DND-41 (cell line): Measurements from ENCODE around the gene RAD51B.

Experiments used
- ATAC-seq: fragments of 200-7000 bp; cut with Tn5 transposase; 3 replicates; pipeline ENCODE4 v1.9.1; 2021; ENCODE audit warnings: low read depth; ENCODE audit not compliant: insufficient read depth
- DNase-seq: peaks from one replicate; pipeline ENCODE4 v3.0.0-alpha.2; 2020
- H2AFZ ChIP-seq: 2 replicates; pipeline ENCODE4 v1.6.0; 2012; ENCODE audit warnings: low read depth, low read length
- H3K27ac ChIP-seq: 2 replicates; pipeline ENCODE4 v1.5.1; 2012; ENCODE audit warnings: low read length, inconsistent platforms
- H3K27me3 ChIP-seq: fragments of 200-600 bp; sonication (generic); 2 replicates; pipeline ENCODE4 v1.6.0; 2012; ENCODE audit warnings: low read length, mild to moderate bottlenecking, inconsistent platforms; ENCODE audit not compliant: insufficient read depth, poor library complexity
- H3K36me3 ChIP-seq: 2 replicates; pipeline ENCODE4 v1.5.1; 2012; ENCODE audit warnings: low read length, inconsistent platforms; ENCODE audit not compliant: insufficient read depth
- H3K4me1 ChIP-seq: 2 replicates; pipeline ENCODE4 v1.5.1; 2012; ENCODE audit warnings: mild to moderate bottlenecking, low read length; ENCODE audit not compliant: insufficient read depth
- H3K4me2 ChIP-seq: 2 replicates; pipeline ENCODE4 v1.6.0; 2012; ENCODE audit warnings: mild to moderate bottlenecking, moderate library complexity, low read length, inconsistent platforms; ENCODE audit not compliant: insufficient read depth
- H3K4me3 ChIP-seq, 2 experiments: fragments of 200-600 bp in 1 of 2; shearing (Covaris generic) in 1 of 2; 2 replicates each; pipeline ENCODE4 v1.5.1; 2012 to 2016; ENCODE audit warnings: inconsistent platforms in 2 of 2, low read length in 2 of 2, mild to moderate bottlenecking in 2 of 2, low read depth in 1 of 2, moderate library complexity in 1 of 2
- H3K79me2 ChIP-seq: 2 replicates; pipeline ENCODE4 v1.6.0; 2012; ENCODE audit warnings: low read length, inconsistent platforms; ENCODE audit not compliant: insufficient read depth
- H3K9ac ChIP-seq: 2 replicates; pipeline ENCODE4 v1.6.0; 2012; ENCODE audit warnings: low read depth, mild to moderate bottlenecking, inconsistent platforms, low read length, moderate library complexity
- H3K9me3 ChIP-seq: 2 replicates; pipeline ENCODE4 v1.5.1; 2012; ENCODE audit warnings: low read length, moderate library complexity, mild to moderate bottlenecking, inconsistent platforms; ENCODE audit not compliant: insufficient read depth, severe bottlenecking
- H4K20me1 ChIP-seq: 2 replicates; pipeline ENCODE4 v1.6.0; 2012; ENCODE audit warnings: low read length; ENCODE audit not compliant: insufficient read depth
- EZH2 ChIP-seq: IDR thresholded peaks from 3 replicates; pipeline ENCODE4 v1.6.1; 2012; ENCODE audit warnings: borderline replicate concordance, low read depth, mild to moderate bottlenecking, moderate library complexity, low read length, inconsistent platforms; ENCODE audit not compliant: severe bottlenecking
- TF ChIP-seq, protein P1 (sequence below): IDR thresholded peaks from 2 replicates; pipeline ENCODE4 v1.5.1; 2012; ENCODE audit warnings: borderline replicate concordance, low read length, moderate library complexity, mild to moderate bottlenecking; ENCODE audit not compliant: poor library complexity, severe bottlenecking; ENCODE audit errors: extremely low read depth

Gene RAD51B

DNA sequence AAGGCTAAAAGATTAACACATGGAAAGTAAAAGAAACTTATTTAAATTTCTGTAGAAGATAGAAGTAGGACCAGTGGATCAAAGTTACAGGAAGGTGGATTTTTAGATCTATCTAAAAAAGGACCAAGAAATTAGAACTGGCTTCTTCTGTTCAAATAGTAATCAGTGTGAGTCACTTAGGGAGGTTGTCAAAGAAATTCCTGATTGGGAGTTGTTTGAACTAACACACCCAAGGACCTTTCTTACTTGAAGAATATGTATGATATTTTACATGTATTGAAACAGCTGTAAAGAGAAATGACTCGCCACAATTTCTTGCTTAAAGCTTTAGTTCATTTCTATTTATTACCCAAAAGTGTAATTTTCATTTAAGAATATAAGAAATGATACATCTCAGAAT is 256.9 kb downstream of the RAD51B start:
- no peak for ATAC-seq
- TF ChIP-seq EZH2: no peak
- TF ChIP-seq, protein P1, sequence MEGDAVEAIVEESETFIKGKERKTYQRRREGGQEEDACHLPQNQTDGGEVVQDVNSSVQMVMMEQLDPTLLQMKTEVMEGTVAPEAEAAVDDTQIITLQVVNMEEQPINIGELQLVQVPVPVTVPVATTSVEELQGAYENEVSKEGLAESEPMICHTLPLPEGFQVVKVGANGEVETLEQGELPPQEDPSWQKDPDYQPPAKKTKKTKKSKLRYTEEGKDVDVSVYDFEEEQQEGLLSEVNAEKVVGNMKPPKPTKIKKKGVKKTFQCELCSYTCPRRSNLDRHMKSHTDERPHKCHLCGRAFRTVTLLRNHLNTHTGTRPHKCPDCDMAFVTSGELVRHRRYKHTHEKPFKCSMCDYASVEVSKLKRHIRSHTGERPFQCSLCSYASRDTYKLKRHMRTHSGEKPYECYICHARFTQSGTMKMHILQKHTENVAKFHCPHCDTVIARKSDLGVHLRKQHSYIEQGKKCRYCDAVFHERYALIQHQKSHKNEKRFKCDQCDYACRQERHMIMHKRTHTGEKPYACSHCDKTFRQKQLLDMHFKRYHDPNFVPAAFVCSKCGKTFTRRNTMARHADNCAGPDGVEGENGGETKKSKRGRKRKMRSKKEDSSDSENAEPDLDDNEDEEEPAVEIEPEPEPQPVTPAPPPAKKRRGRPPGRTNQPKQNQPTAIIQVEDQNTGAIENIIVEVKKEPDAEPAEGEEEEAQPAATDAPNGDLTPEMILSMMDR: no peak
- Histone ChIP-seq H3K27ac (no peak overlapping the region), H4K20me1 (no peaks in the 10 kb centered on the region), H3K9ac (no peak overlapping the region), H3K79me2 (no peaks in the 10 kb centered on the region), H3K4me2 (no peak overlapping the region), H3K4me3 (no peak overlapping the region), H3K4me1 (no peaks in the 10 kb centered on the region), H3K36me3 (0 out of 2 replicates have a peak, but pooled peaks cover 3% of the 10 kb centered on the region), H3K9me3 (peaks cover 13% of the 10 kb centered on the region), H3K27me3 (no peaks in the 10 kb centered on the region), H2AFZ (no peak overlapping the region)
- DNase-seq: no peak

DNA sequence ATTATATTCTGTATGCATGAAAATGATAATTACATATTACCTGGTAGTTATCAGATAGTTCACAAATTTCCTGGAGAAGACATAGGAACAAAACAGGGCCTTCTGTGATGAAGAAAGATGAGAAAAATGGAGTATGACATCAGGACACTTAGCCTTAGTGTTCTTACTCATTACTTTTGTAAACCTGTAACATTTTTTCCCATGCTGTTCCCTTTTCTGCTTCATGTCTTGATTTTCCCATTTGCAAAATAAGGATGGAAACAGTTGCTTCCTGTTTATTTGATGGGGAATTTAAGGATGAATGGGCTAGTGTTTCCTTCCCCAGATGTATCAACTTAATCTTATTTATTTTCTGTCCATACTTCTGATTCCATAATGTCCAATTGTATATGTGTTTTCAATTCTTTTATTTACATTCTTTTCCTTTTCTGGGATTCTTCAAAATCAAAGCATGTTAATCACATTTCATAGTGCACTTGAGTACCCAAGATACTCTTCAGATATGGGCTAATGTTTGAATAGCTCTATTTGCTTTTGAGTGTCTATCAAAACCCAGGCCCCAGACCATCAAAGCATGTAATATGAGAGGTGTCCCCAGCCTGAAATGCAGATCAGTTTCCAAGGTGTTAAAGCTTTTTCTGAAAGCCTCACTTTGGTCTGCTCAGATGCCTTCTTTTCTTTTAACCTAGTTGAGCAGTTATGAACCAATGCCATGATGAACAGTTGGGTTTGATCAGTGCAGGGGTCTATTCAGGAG is 260.5 kb downstream of the RAD51B start:
- H3K4me2 ChIP-seq: no peak overlapping the region
- H3K4me1 ChIP-seq: no peaks in the 10 kb centered on the region
- DNase-seq (no peak), ATAC-seq (no peak)
- no peak overlapping the region for H3K4me3 ChIP-seq
- no peaks in the 10 kb centered on the region for H3K79me2 ChIP-seq
- TF ChIP-seq EZH2: no peak
- TF ChIP-seq, protein P1: no peak
- no peak overlapping the region for H2AFZ ChIP-seq
- no peaks in the 10 kb centered on the region for H3K36me3 ChIP-seq
- no peaks in the 10 kb centered on the region for H3K27me3 ChIP-seq
- H3K27ac ChIP-seq: no peak overlapping the region
- no peaks in the 10 kb centered on the region for H3K9me3 ChIP-seq
- no peaks in the 10 kb centered on the region for H4K20me1 ChIP-seq
- H3K9ac ChIP-seq: no peak overlapping the region

DNA sequence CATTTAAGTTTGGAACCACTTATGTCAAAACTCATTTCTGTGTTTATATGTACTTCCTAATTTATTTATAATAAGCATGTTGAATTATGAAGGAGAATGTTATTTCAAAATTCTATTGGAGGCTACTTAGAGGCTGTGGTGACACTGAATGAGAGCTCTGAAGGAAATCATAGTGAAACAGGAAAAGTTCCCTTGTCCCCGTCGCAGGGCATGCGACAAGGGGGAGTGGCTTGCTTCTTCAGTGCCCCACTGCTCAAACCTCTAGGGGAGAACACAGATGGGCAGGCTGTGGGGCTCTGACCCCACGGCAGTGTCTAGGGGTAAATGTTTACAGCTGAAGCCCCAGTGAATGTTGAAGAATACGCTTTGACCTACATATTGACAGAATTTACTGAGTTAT is 261.9 kb downstream of the RAD51B start:
- no peak overlapping the region for H3K27ac ChIP-seq
- TF ChIP-seq EZH2: no peak
- TF ChIP-seq, protein P1: no peak
- ATAC-seq: no peak

More for the DNA sequence above, 261.9 kb downstream of the RAD51B start:
- H3K27me3 ChIP-seq: no peaks in the 10 kb centered on the region
- H3K9ac ChIP-seq: no peak overlapping the region
- no peak overlapping the region for H3K4me3 ChIP-seq
- no peaks in the 10 kb centered on the region for H3K4me1 ChIP-seq
- no peak for DNase-seq
- no peak overlapping the region for H3K4me2 ChIP-seq
- H3K36me3 ChIP-seq: no peaks in the 10 kb centered on the region
- no peaks in the 10 kb centered on the region for H3K79me2 ChIP-seq
- no peaks in the 10 kb centered on the region for H4K20me1 ChIP-seq
- no peaks in the 10 kb centered on the region for H3K9me3 ChIP-seq
- H2AFZ ChIP-seq: no peak overlapping the region
